Neutrophil (primary cell): ENCODE measurements around the gene MAPK12.

Experiments used
- H3K27ac ChIP-seq: fragments of 200-600 bp; sonication (generic); 2 replicates; pipeline ENCODE4 v1.5.1; 2016; ENCODE audit warnings: mild to moderate bottlenecking, moderate library complexity
- H3K27me3 ChIP-seq: fragments of 200-600 bp; sonication (generic); 2 replicates; pipeline ENCODE4 v1.6.0; 2016; ENCODE audit warnings: mild to moderate bottlenecking
- H3K36me3 ChIP-seq: fragments of 200-600 bp; sonication (generic); 2 replicates; pipeline ENCODE4 v1.5.1; 2017
- H3K4me1 ChIP-seq, 2 experiments: fragments of 200-600 bp in 1 of 2; sonication (generic) in 1 of 2; 1 replicate in 1 of 2; 2 replicates in 1 of 2; pipeline versions ENCODE4 v1.5.1 to v1.6.1; 2013 to 2016; ENCODE audit warnings: low read depth in 1 of 2, low read length in 1 of 2, mild to moderate bottlenecking in 1 of 2, moderate library complexity in 1 of 2; ENCODE audit not compliant: control insufficient read depth in 1 of 2, insufficient read depth in 1 of 2
- H3K4me3 ChIP-seq, 2 experiments: fragments of 200-600 bp in 1 of 2; sonication (generic) in 1 of 2; 1 replicate in 1 of 2; 2 replicates in 1 of 2; pipeline ENCODE4 v1.5.1; 2013 to 2016; ENCODE audit warnings: low read depth in 1 of 2, low read length in 1 of 2, mild to moderate bottlenecking in 1 of 2, moderate library complexity in 1 of 2
- H3K9me3 ChIP-seq: fragments of 200-600 bp; sonication (generic); 2 replicates; pipeline ENCODE4 v1.5.1; 2016
- CTCF ChIP-seq: fragments of 200-600 bp; sonication (generic); IDR thresholded peaks from 2 replicates; pipeline ENCODE4 v1.5.1; 2016; ENCODE audit warnings: antibody characterized with exemption

The MAPK12 gene

GRCh38 chr22:50256258-50256862, 5.1 kb downstream of the MAPK12 start:
- Histone ChIP-seq H3K9me3 (no peaks in the 10 kb centered on the region), H3K27ac (no peak overlapping the region), H3K4me3 (no peak overlapping the region), H3K27me3 (peaks cover 34% of the 10 kb centered on the region), H3K36me3 (no peaks in the 10 kb centered on the region), H3K4me1 (peaks cover 3 to 4% of the 10 kb centered on the region in 2 experiments)
- no peak for TF ChIP-seq CTCF

GRCh38 chr22:50255607-50256006, 5.9 kb downstream of the MAPK12 start:
- TF ChIP-seq CTCF = no peak
- no peaks in the 10 kb centered on the region for H3K36me3 ChIP-seq
- peaks cover 11% of the 10 kb centered on the region in 2 experiments for H3K4me1 ChIP-seq
- no peak overlapping the region for H3K27ac ChIP-seq
- peaks cover 27% of the 10 kb centered on the region for H3K27me3 ChIP-seq
- H3K4me3 ChIP-seq = no peak overlapping the region
- H3K9me3 ChIP-seq = no peaks in the 10 kb centered on the region

GRCh38 chr22:50255099-50255498, 6.4 kb downstream of the MAPK12 start:
- H3K36me3 ChIP-seq = peaks cover 2% of the 10 kb centered on the region
- no peak for TF ChIP-seq CTCF
- H3K27me3 ChIP-seq = peaks cover 22% of the 10 kb centered on the region
- H3K27ac ChIP-seq = no peak overlapping the region
- H3K9me3 ChIP-seq = no peaks in the 10 kb centered on the region
- H3K4me3 ChIP-seq = no peak overlapping the region
- H3K4me1 ChIP-seq = peaks cover 16% of the 10 kb centered on the region in 2 experiments

GRCh38 chr22:50253941-50254340, 7.5 kb downstream of the MAPK12 start:
- TF ChIP-seq CTCF = no peak
- H3K27me3 ChIP-seq = peaks cover 10% of the 10 kb centered on the region
- peaks cover 13% of the 10 kb centered on the region for H3K36me3 ChIP-seq
- peaks cover 23% of the 10 kb centered on the region in 2 experiments for H3K4me1 ChIP-seq
- H3K9me3 ChIP-seq = no peaks in the 10 kb centered on the region
- no peak overlapping the region for H3K4me3 ChIP-seq
- H3K27ac ChIP-seq = no peak overlapping the region

- H3K36me3 ChIP-seq = peaks cover 19% of the 10 kb centered on the region
- peaks cover 23% of the 10 kb centered on the region in 2 experiments for H3K4me1 ChIP-seq
- H3K27ac ChIP-seq = no peak overlapping the region
Observed at GRCh38 chr22:50253046-50253915, 8.2 kb downstream of the MAPK12 start.

More at GRCh38 chr22:50253046-50253915, 8.2 kb downstream of the MAPK12 start:
- H3K4me3 ChIP-seq = no peak overlapping the region
- H3K9me3 ChIP-seq = no peaks in the 10 kb centered on the region
- TF ChIP-seq CTCF = no peak
- H3K27me3 ChIP-seq = peaks cover 4% of the 10 kb centered on the region
